HepG2 (cell line): ENCODE results near the gene ZNRF3. TPM values are rescaled to one million over a fixed set of nuclear protein-coding genes. Genes with fewer than 3 reads are reported as not detected.

Experiments
- CHCHD3 ChIP-seq: sonication (generic); formaldehyde crosslinking; IDR thresholded peaks from 2 replicates; pipeline ENCODE4 v1.8.0; 2022; ENCODE audit warnings: mild to moderate bottlenecking, missing genetic modification reagents, moderate library complexity
- CREM ChIP-seq, 2 experiments: sonication (generic) in 1 of 2; formaldehyde crosslinking in 1 of 2; IDR thresholded peaks; 2 replicates each; pipeline versions ENCODE4 v1.4.0 to v1.6.1; 2016 to 2020; ENCODE audit warnings: antibody characterized with exemption in 1 of 2, mild to moderate bottlenecking in 1 of 2, missing genetic modification reagents in 1 of 2
- DMTF1 ChIP-seq: sonication (generic); formaldehyde crosslinking; IDR thresholded peaks from 2 replicates; pipeline ENCODE4 v1.4.0; 2020; ENCODE audit warnings: mild to moderate bottlenecking, missing genetic modification reagents
- GATAD2A ChIP-seq: IDR thresholded peaks from 2 replicates; pipeline ENCODE4 v1.6.1; 2016
- IKZF5 ChIP-seq: IDR thresholded peaks from 2 replicates; pipeline ENCODE4 v1.6.1; 2018; ENCODE audit warnings: missing genetic modification reagents, mild to moderate bottlenecking, missing compliant biosample characterization
- NCOA2 ChIP-seq: sonication (generic); formaldehyde crosslinking; IDR thresholded peaks from 2 replicates; pipeline ENCODE4 v1.8.0; 2022; ENCODE audit warnings: inconsistent platforms
- NONO ChIP-seq, 2 experiments: fragments of 450-650 bp in 1 of 2; sonication (generic) in 1 of 2; formaldehyde crosslinking in 1 of 2; IDR thresholded peaks in 1 of 2; conservative IDR thresholded peaks in 1 of 2; 2 replicates each; pipeline versions ENCODE4 v1.6.1 to v1.8.0; 2017 to 2022; ENCODE audit warnings: mild to moderate bottlenecking in 1 of 2, missing genetic modification reagents in 1 of 2, moderate library complexity in 1 of 2
- NPAS2 ChIP-seq: sonication (generic); formaldehyde crosslinking; IDR thresholded peaks from 2 replicates; pipeline ENCODE4 v1.8.0; 2022; ENCODE audit warnings: mild to moderate bottlenecking, missing genetic modification reagents, borderline replicate concordance
- PAXIP1 ChIP-seq: sonication (generic); formaldehyde crosslinking; conservative IDR thresholded peaks from 2 replicates; pipeline ENCODE4 v1.4.0; 2020; ENCODE audit warnings: mild to moderate bottlenecking, missing genetic modification reagents, moderate library complexity
- PRDM10 ChIP-seq: sonication (generic); formaldehyde crosslinking; IDR thresholded peaks from 2 replicates; pipeline ENCODE4 v1.4.0; 2020; ENCODE audit warnings: low read depth, missing genetic modification reagents
- SOX13 ChIP-seq, 3 experiments: fragments of 450-650 bp in 1 of 3; sonication (generic) in 1 of 3; formaldehyde crosslinking in 1 of 3; IDR thresholded peaks in 2 of 3; conservative IDR thresholded peaks in 1 of 3; 2 replicates each; pipeline versions ENCODE4 v1.5.0 to v1.6.1; 2016 to 2020; ENCODE audit warnings: antibody characterized with exemption in 1 of 3, mild to moderate bottlenecking in 1 of 3, missing compliant biosample characterization in 1 of 3, missing genetic modification reagents in 1 of 3, moderate library complexity in 1 of 3
- ZNF484 ChIP-seq: sonication (generic); formaldehyde crosslinking; IDR thresholded peaks from 2 replicates; pipeline ENCODE4 v1.5.1; 2020; ENCODE audit warnings: mild to moderate bottlenecking, low read depth, missing genetic modification reagents, borderline replicate concordance
- ZNF629 ChIP-seq: sonication (generic); formaldehyde crosslinking; conservative IDR thresholded peaks from 2 replicates; pipeline ENCODE4 v1.5.0; 2020; ENCODE audit warnings: missing genetic modification reagents
- ZNF672 ChIP-seq: sonication (generic); formaldehyde crosslinking; IDR thresholded peaks from 2 replicates; pipeline ENCODE4 v1.8.1; 2022; ENCODE audit warnings: missing genetic modification reagents
- ZNF761 ChIP-seq: sonication (generic); formaldehyde crosslinking; conservative IDR thresholded peaks from 2 replicates; pipeline ENCODE4 v1.4.0; 2020; ENCODE audit warnings: mild to moderate bottlenecking, missing genetic modification reagents
- ZNF768 ChIP-seq: sonication (generic); formaldehyde crosslinking; IDR thresholded peaks from 2 replicates; pipeline ENCODE4 v1.4.0; 2020; ENCODE audit warnings: missing genetic modification reagents
- polyA plus RNA-seq, 8 experiments: library from polyadenylated mRNA; depleted of rRNA in 3 of 8; stranded (reverse) in 7 of 8; unstranded in 1 of 8; fragments of >200 nt; fragmentation: Illumina TruSeq in 4 of 8; extraction: Trizol in 4 of 8; gene quantifications; 2 replicates each; pipeline versions ENCODE4 v1.2.1 to v1.2.3, GENCODE V29; 2011 to 2016; ENCODE audit warnings: low read depth in 4 of 8, missing spikeins in 1 of 8, mixed read lengths in 1 of 8; ENCODE audit not compliant: insufficient read depth in 1 of 8
- total RNA-seq, 5 experiments: library from RNA; depleted of rRNA; stranded (reverse); fragments of >200 nt; fragmentation: Illumina TruSeq; extraction: Trizol; gene quantifications; 2 replicates each; pipeline ENCODE4 v1.2.3, GENCODE V29; 2016; ENCODE audit warnings: low read depth in 1 of 5

The ZNRF3 gene
- total and polyA plus RNA-seq, 2 of the 13 experiments (the other 11 are each of a cell fraction or from before 2014, with no cell fraction given): 20.3 to 36.7 TPM

- TF ChIP-seq PRDM10 (CRISPR knock-in tag) (peak; percentile 79), ZNF768 (no peak), ZNF629 (CRISPR knock-in tag) (0 out of 2 replicates have a peak, but pooled peaks have one; percentile 19), CREM (IDR thresholded peaks at IDR 0.05) (peak; percentile 73), CREM (CRISPR knock-in tag; IDR thresholded peaks at IDR 0.05) (no peak), PAXIP1 (CRISPR knock-in tag) (peak; percentile 74), ZNF761 (CRISPR knock-in tag) (no peak), NCOA2 (CRISPR knock-in tag) (peak; percentile 83), CHCHD3 (no peak), SOX13 (IDR thresholded peaks at IDR 0.05) (0 out of 2 replicates have a peak, but pooled peaks have one; percentile 14), SOX13 (CRISPR knock-in tag; conservative IDR thresholded peaks at IDR 0.05 in 1 of 2, IDR thresholded peaks at IDR 0.05 in 1 of 2) (peak in 1 of 2 experiments; percentile 49; a peak in 2 of 4 replicates), GATAD2A (peak; percentile 88), ZNF484 (no peak), NPAS2 (CRISPR knock-in tag) (no peak), DMTF1 (CRISPR knock-in tag) (no peak), NONO (IDR thresholded peaks at IDR 0.05) (no peak), NONO (CRISPR knock-in tag; conservative IDR thresholded peaks at IDR 0.05) (0 out of 2 replicates have a peak, but pooled peaks have one; percentile 11), ZNF672 (CRISPR knock-in tag) (no peak), IKZF5 (CRISPR knock-in tag) (peak; percentile 59; the same call in 1 of the 2 replicates)
Observed at GRCh38 chr22:28911777-28912669, 28.7 kb downstream of the ZNRF3 start (continued).
